GM12873 (cell line): Measurements from ENCODE around the gene PLXNA4.

Experiments
- CTCF ChIP-seq: IDR thresholded peaks from 2 replicates; pipeline ENCODE4 v1.5.1; 2012; ENCODE audit warnings: low read depth, mild to moderate bottlenecking, moderate library complexity, low read length, control low read depth; ENCODE audit not compliant: insufficient read depth; ENCODE audit errors: missing control alignments

The PLXNA4 gene

GRCh38 chr7:132377015-132377414, 199.3 kb downstream of the PLXNA4 start:
- no peak for TF ChIP-seq CTCF

DNA sequence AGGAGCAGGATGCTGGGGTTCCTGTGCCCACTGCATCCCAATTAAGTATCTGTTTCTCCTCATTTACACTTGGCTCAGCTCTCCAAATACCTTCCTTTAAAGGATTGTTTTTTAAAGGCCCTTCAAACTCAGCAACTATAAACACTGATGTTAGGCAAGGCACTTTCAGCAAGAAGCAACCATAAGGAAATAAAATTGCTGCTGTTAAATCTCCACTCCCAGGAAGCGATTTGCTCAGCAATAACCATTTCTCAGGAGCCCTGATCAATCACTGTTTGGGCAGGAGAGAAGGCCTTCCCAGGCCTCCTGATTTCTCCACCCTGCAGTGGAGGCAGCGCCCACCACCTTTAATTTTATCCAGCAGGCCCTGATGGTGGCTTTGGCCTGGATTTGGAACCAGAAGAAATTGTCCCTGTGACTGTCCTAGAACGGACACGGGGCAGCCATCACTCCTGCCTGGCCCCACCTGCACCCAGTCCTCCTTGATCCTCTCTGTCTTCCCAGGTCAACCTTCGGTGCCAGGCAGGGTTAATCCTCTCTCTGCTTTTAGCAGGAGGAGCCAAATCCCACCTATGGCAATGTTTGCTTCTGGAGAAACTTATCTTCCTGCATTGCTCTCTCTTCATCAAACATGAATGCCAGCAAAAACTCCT, 199.8 kb downstream of the PLXNA4 start:
- no peak for TF ChIP-seq CTCF

GRCh38 chr7:132373879-132374278, 202.4 kb downstream of the PLXNA4 start:
- no peak for TF ChIP-seq CTCF

DNA sequence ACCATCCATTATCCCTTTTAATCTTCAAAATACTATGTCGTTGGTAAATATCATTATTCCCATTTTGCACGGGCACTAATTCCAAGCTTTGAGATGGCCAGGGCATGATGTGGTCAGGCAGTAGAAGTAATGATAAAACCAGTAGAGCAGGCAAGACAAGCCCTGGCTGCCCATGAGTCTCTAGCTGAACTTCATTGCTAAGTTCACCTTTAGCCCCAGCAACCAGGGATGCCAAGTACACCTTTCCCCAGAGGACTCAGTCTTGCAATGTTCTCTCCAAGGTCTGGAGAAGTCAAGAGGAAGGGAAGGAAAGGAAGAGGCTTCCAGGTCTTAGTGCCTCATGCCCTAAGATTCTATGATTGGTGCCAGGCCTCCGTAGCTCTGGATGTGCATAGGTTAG, 203.2 kb downstream of the PLXNA4 start:
- TF ChIP-seq CTCF, result no peak

DNA sequence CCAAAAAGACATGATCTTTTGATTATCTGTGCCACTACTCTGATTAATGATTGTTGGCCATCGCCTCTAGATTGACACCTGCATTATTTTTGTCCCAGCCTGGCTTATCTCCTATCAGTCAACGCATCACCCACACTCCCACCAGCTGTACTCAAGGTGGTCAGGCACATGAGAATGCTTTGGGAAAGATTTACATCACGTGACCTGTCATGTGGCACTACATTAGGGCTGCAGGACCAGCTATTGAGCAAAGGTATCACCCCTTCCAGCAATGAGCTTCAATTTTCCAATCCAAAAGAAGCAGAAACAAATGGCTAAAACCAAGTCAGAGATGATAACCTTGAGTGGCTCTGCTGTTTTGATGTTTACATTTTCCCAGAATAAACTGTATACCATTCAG, 204.3 kb downstream of the PLXNA4 start:
- TF ChIP-seq CTCF, result no peak

DNA sequence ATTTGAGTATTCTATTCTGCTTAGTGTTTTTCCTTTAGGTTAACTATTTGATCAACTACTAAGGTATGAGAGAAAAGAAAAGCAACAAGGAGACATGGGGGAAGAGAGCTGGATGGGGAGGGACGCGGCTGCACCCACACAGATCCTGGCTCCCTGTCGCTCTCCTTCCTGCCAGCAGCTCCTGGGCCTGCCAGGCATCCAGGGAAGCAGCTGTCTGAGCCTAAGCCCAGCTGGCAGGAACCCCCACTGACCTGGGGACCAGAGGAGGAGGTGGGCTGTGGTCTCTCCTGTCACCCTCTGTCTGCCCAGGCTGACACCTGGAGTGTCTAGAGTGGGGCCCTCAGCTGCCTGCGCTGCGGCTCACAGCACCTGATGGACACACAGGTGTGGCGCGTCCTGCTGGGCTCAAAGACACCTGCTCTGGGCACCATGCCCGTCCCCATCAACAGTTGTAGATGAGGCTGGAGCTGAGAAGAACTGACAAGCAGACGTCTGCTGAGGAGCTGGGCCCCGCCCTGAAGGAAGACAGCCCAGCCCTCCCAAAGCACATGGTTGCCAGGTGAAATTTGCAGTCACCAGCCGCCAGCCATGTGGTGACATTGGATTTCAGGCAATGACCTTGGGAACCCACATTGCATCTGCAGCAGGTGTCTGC, 207.9 kb downstream of the PLXNA4 start:
- no peak for TF ChIP-seq CTCF

DNA sequence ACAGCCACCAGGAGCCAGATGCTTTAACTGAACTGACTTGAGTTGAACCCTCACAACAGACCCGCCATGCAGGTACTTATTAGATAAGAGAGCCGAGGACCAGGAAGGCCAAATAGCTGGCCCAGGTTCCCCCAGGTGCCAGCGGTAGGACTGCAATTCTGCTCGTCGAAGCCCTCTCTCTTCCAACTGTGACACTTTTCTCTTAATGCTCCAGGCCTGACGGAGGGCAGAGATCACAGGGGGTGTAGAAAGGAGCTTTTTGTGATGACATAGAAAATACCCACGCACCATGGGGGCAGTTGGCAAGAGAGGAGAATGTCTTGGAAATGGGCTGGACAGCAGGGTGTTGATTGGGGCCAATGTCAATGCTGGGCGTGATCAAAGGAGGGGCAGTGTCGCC, 208.5 kb downstream of the PLXNA4 start:
- no peak for TF ChIP-seq CTCF
